Gastrocnemius medialis (tissue), 4 donors: Measurements from ENCODE around the gene BAAT. TPM values are rescaled to one million over a fixed set of nuclear protein-coding genes. Genes with fewer than 3 reads are reported as not detected.

ENCODE experiments used
- ATAC-seq, 2 donors: fragments of 150-250 bp; one replicate each; pipeline ENCODE4 v1.9.1; 2016
- DNase-seq, 2 donors: peaks; one replicate each; pipeline ENCODE4 v3.0.0-alpha.2; 2019
- H3K27ac ChIP-seq, 4 donors: fragments of 200-600 bp; sonication (generic); 1 replicate in 1 of 4; 2 replicates in 3 of 4; pipeline ENCODE4 v1.5.1; 2016 to 2018; ENCODE audit warnings: mild to moderate bottlenecking in 2 of 4, moderate library complexity in 1 of 4
- H3K27me3 ChIP-seq, 3 donors: fragments of 200-600 bp; sonication (generic) in 2 of 3; 1 replicate in 1 of 3; 2 replicates in 2 of 3; pipeline versions ENCODE4 v1.5.1 to v1.6.0; 2016 to 2019; ENCODE audit warnings: mild to moderate bottlenecking in 1 of 3, moderate library complexity in 1 of 3
- H3K36me3 ChIP-seq, 2 donors: fragments of 200-600 bp; sonication (generic) in 1 of 2; one replicate each; pipeline ENCODE4 v1.5.1; 2017 to 2018
- H3K4me1 ChIP-seq, 2 donors: fragments of 200-600 bp; sonication (generic) in 1 of 2; one replicate each; pipeline ENCODE4 v1.5.1; 2016 to 2017; ENCODE audit warnings: mild to moderate bottlenecking in 2 of 2
- H3K4me3 ChIP-seq, 4 donors: fragments of 200-600 bp; sonication (generic) in 3 of 4; 1 replicate in 1 of 4; 2 replicates in 3 of 4; pipeline ENCODE4 v1.5.1; 2016 to 2019; ENCODE audit warnings: mild to moderate bottlenecking in 2 of 4
- H3K9me3 ChIP-seq, 3 donors: fragments of 200-600 bp; sonication (generic) in 2 of 3; 1 replicate in 1 of 3; 2 replicates in 2 of 3; pipeline ENCODE4 v1.5.1; 2016 to 2019
- CTCF ChIP-seq, 5 experiments: fragments of 450-650 bp in 3 of 5; fragments of 200-600 bp in 2 of 5; sonication (generic) in 2 of 5; IDR thresholded peaks in 4 of 5; conservative IDR thresholded peaks in 1 of 5; 1 replicate in 4 of 5; 2 replicates in 1 of 5; pipeline ENCODE4 v1.5.1; 2016 to 2019; ENCODE audit warnings: antibody characterized with exemption in 5 of 5, mild to moderate bottlenecking in 3 of 5, moderate library complexity in 3 of 5
- POLR2A ChIP-seq, 2 donors: fragments of 450-650 bp; IDR thresholded peaks; one replicate each; pipeline ENCODE4 v1.6.1; 2017; ENCODE audit warnings: antibody characterized with exemption in 2 of 2, mild to moderate bottlenecking in 2 of 2, moderate library complexity in 2 of 2
- in situ Hi-C, 4 donors: fragments of 200-750 bp; cut with MboI; loops; one replicate each; pipeline versions ENCODE4 v1.15.0 to v1.8.0; 2017; ENCODE audit warnings: low sequenced_read_pairs in 4 of 4
- intact Hi-C: fragments of 100-400 bp; cut with DNase I; formaldehyde crosslinking; loops from one replicate; pipeline ENCODE4 v1.15.1; 2023; ENCODE audit warnings: low total_unique reads
- total RNA-seq, 4 donors: library from RNA; depleted of rRNA; stranded (reverse); fragments of >200 nt; gene quantifications; one replicate each; pipeline versions ENCODE4 v1.1.0 to v1.2.3, GENCODE V29; 2016

BAAT gene
- total RNA-seq, 4 donors from 2014 or later = 1.2 to 3.8 (median 1.3) TPM; not detected in 1

- H3K27me3 ChIP-seq = no peaks in the 10 kb centered on the region
- H3K9me3 ChIP-seq = no peaks in the 10 kb centered on the region
- no peak overlapping the region for H3K4me3 ChIP-seq
- TF ChIP-seq CTCF (IDR thresholded peaks at IDR 0.05 in 4 of 5, conservative IDR thresholded peaks at IDR 0.05 in 1 of 5) (no peak), POLR2A (IDR thresholded peaks at IDR 0.05) (no peak)
- in situ Hi-C loops (no loop called here), intact Hi-C loops (no loop called here)
- no peak for DNase-seq
- H3K4me1 ChIP-seq = no peaks in the 10 kb centered on the region
- H3K36me3 ChIP-seq = no peaks in the 10 kb centered on the region
- no peak for ATAC-seq
- H3K27ac ChIP-seq = no peak overlapping the region
Measured at GRCh38 chr9:101326501-101326900, 58.3 kb downstream of the BAAT start.

- Histone ChIP-seq H3K27me3 (no peaks in the 10 kb centered on the region), H3K27ac (no peak overlapping the region), H3K36me3 (no peaks in the 10 kb centered on the region), H3K9me3 (no peaks in the 10 kb centered on the region), H3K4me1 (no peaks in the 10 kb centered on the region), H3K4me3 (no peak overlapping the region)
- intact Hi-C loops = no loop called here
- in situ Hi-C loops = no loop called here
- DNase-seq (no peak), ATAC-seq (no peak)
- TF ChIP-seq CTCF (IDR thresholded peaks at IDR 0.05 in 4 of 5, conservative IDR thresholded peaks at IDR 0.05 in 1 of 5) = no peak
- TF ChIP-seq POLR2A (IDR thresholded peaks at IDR 0.05) = no peak
Measured at GRCh38 chr9:101326035-101326434, 58.8 kb downstream of the BAAT start.

- Histone ChIP-seq H3K4me3 (no peak overlapping the region), H3K36me3 (no peaks in the 10 kb centered on the region), H3K27ac (no peak overlapping the region), H3K9me3 (no peaks in the 10 kb centered on the region), H3K4me1 (no peaks in the 10 kb centered on the region), H3K27me3 (no peaks in the 10 kb centered on the region)
- TF ChIP-seq POLR2A (IDR thresholded peaks at IDR 0.05) = no peak
- TF ChIP-seq CTCF (IDR thresholded peaks at IDR 0.05 in 4 of 5, conservative IDR thresholded peaks at IDR 0.05 in 1 of 5) = no peak
- DNase-seq (no peak), ATAC-seq (no peak)
- intact Hi-C loops (no loop called here), in situ Hi-C loops (no loop called here)
Measured at GRCh38 chr9:101325053-101325452, 59.8 kb downstream of the BAAT start.

DNA sequence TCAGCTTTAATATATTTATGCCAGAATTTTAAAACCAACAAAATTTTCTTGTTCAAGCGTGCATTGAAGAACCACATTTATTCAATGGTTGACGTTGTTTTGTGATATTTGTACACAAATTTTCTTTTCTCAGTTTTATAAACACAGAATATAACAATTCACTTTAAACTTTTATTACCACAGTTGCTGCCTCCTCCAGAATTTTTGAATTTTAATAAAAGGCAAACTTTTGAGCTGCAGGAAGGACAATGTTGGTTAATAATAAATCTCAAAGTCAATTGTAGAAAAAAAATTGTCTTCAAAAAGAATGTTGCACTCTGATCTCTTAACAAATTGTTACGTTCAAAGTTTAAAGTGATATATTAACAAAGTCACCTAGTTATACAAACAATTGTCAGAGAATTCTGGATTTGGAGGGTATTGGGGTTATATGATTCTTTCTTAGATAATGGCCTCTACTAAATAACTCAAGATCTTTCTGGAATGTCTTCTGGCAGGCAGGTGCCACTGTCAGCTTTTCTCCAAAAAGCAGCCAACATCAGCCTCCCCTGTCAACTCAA is 60.5 kb downstream of the BAAT start:
- intact Hi-C loops = no loop called here
- H3K36me3 ChIP-seq = no peaks in the 10 kb centered on the region
- no peak overlapping the region for H3K4me3 ChIP-seq
- in situ Hi-C loops = loop anchor here in 3 of 4 donors (25.0 kb wide), 2 partner anchors 612 to 712 kb away; no protein-coding TSS in a partner anchor
- no peaks in the 10 kb centered on the region for H3K4me1 ChIP-seq
- TF ChIP-seq CTCF (IDR thresholded peaks at IDR 0.05 in 4 of 5, conservative IDR thresholded peaks at IDR 0.05 in 1 of 5) (no peak), POLR2A (IDR thresholded peaks at IDR 0.05) (no peak)
- DNase-seq (no peak), ATAC-seq (no peak)
- no peaks in the 10 kb centered on the region for H3K27me3 ChIP-seq
- no peaks in the 10 kb centered on the region for H3K9me3 ChIP-seq
- no peak overlapping the region for H3K27ac ChIP-seq

DNA sequence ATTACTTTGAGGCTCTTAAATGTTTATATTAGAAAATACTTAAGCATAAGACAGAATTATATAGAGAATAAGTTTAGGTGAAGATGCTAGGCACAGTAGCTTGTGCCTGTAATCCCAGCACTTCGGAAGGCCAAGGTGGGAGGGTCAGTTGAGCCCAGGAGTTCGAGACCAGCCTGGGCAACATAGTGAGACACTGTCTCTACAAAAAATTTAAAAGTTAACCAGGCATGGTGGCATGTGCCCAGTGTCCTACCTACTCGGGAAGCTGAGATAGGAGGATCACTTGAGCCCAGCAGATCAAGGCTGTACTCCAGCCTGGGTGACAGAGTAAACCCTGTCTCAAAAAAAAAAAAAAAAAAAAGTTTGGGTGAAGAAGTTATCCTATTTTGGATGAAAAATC is 61.7 kb downstream of the BAAT start:
- Histone ChIP-seq H3K4me1 (no peaks in the 10 kb centered on the region), H3K27me3 (no peaks in the 10 kb centered on the region), H3K27ac (no peak overlapping the region), H3K9me3 (no peaks in the 10 kb centered on the region), H3K36me3 (no peaks in the 10 kb centered on the region), H3K4me3 (no peak overlapping the region)
- in situ Hi-C loops (loop anchor here in 3 of 4 donors (25.0 kb wide), 2 partner anchors 611 to 711 kb away; no protein-coding TSS in a partner anchor), intact Hi-C loops (no loop called here)
- DNase-seq = no peak
- no peak for ATAC-seq
- TF ChIP-seq POLR2A (IDR thresholded peaks at IDR 0.05) (no peak), CTCF (IDR thresholded peaks at IDR 0.05 in 4 of 5, conservative IDR thresholded peaks at IDR 0.05 in 1 of 5) (no peak)
